ENCODE measurements around the gene CDY1. TPM values are rescaled to one million over a fixed set of nuclear protein-coding genes. Genes with fewer than 3 reads are reported as not detected.

CDY1 gene, protein sequence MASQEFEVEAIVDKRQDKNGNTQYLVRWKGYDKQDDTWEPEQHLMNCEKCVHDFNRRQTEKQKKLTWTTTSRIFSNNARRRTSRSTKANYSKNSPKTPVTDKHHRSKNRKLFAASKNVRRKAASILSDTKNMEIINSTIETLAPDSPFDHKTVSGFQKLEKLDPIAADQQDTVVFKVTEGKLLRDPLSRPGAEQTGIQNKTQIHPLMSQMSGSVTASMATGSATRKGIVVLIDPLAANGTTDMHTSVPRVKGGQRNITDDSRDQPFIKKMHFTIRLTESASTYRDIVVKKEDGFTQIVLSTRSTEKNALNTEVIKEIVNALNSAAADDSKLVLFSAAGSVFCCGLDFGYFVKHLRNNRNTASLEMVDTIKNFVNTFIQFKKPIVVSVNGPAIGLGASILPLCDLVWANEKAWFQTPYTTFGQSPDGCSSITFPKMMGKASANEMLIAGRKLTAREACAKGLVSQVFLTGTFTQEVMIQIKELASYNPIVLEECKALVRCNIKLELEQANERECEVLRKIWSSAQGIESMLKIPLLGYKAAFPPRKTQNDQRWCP
- not detected in 2 replicates for total RNA-seq

DNA sequence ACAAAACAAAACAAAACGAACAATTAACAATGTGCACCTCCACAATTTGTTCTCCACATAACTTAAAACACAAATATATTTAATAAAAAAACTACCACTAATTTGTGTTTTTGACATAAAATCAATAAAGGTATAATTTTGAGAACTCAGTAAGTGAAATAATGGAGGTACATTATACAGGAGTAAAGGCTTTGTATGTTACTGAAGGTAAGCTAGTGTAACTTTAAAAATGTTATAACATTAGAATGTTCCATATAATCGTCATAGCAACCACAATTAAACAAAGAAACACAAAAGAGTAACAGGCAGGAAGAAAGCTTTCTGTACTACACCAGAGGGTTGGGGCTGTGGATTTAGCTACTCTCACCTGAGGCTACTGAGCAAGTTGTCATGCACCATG lies at the start of gene CDY1:
CDY1 (plus strand) TSS at position 301 of the 400 bp plus-strand sequence. CDS start 326 bp downstream, outside the sequence.

Data from epithelial cell of umbilical artery (primary cell).